Measurements from ENCODE around the gene ATOSA. TPM values are rescaled to one million over a fixed set of nuclear protein-coding genes. Genes with fewer than 3 reads are reported as not detected.

ATOSA gene
- polyA plus RNA-seq, 1 experiment = 23.9 TPM

- Histone ChIP-seq H3K27ac (ENCODE audit: low read depth, low read length) (no peak overlapping the region), H3K4me3 (ENCODE audit: low read depth, low read length) (no peak overlapping the region), H3K27me3 (ENCODE audit: control insufficient read depth, insufficient read depth, low read length) (peaks cover 15% of the 10 kb centered on the region), H3K9me3 (ENCODE audit: control insufficient read depth, insufficient read depth, low read length) (no peaks in the 10 kb centered on the region)
- ChIA-PET POLR2A (no interaction called here), CTCF (no interaction called here)
- no peak for DNase-seq (ENCODE audit: low read depth, low spot score)
- no peak for TF ChIP-seq CTCF (IDR thresholded peaks at IDR 0.05; ENCODE audit: low read depth, low read length)
Observed at GRCh38 chr15:52702390-52702789, 23.2 kb upstream of the ATOSA start.

- H3K9me3 ChIP-seq (ENCODE audit: control insufficient read depth, insufficient read depth, low read length) = no peaks in the 10 kb centered on the region
- peaks cover 5% of the 10 kb centered on the region for H3K27me3 ChIP-seq (ENCODE audit: control insufficient read depth, insufficient read depth, low read length)
- DNase-seq (ENCODE audit: low read depth, low spot score) = no peak
- ChIA-PET CTCF (interaction anchor here (0.5 to 1.5 kb wide), 2 partner anchors 19 to 36 kb away, joined by 4 to 6 read pairs; no protein-coding TSS in a partner anchor), POLR2A (no interaction called here)
- H3K27ac ChIP-seq (ENCODE audit: low read depth, low read length) = no peak overlapping the region
- H3K4me3 ChIP-seq (ENCODE audit: low read depth, low read length) = no peak overlapping the region
- TF ChIP-seq CTCF (IDR thresholded peaks at IDR 0.05; ENCODE audit: low read depth, low read length) = no peak
Observed at GRCh38 chr15:52699457-52699856, 20.3 kb upstream of the ATOSA start.

- no peak for DNase-seq (ENCODE audit: low read depth, low spot score)
- H3K4me3 ChIP-seq (ENCODE audit: low read depth, low read length) = no peak overlapping the region
- no peaks in the 10 kb centered on the region for H3K9me3 ChIP-seq (ENCODE audit: control insufficient read depth, insufficient read depth, low read length)
- no peak for TF ChIP-seq CTCF (IDR thresholded peaks at IDR 0.05; ENCODE audit: low read depth, low read length)
- H3K27me3 ChIP-seq (ENCODE audit: control insufficient read depth, insufficient read depth, low read length) = peaks cover 5% of the 10 kb centered on the region
- no peak overlapping the region for H3K27ac ChIP-seq (ENCODE audit: low read depth, low read length)
- CTCF ChIA-PET = interaction anchor here (1.1 kb wide), 1 partner anchor 37 kb away, joined by 4 read pairs; no protein-coding TSS in a partner anchor
- POLR2A ChIA-PET = no interaction called here
Observed at GRCh38 chr15:52698514-52698913, 19.3 kb upstream of the ATOSA start.

GRCh38 chr15:52697051-52697450 lies 17.9 kb upstream of the ATOSA start:
- Histone ChIP-seq H3K27ac (ENCODE audit: low read depth, low read length) (no peak overlapping the region), H3K9me3 (ENCODE audit: control insufficient read depth, insufficient read depth, low read length) (no peaks in the 10 kb centered on the region), H3K4me3 (ENCODE audit: low read depth, low read length) (no peak overlapping the region), H3K27me3 (ENCODE audit: control insufficient read depth, insufficient read depth, low read length) (peaks cover 5% of the 10 kb centered on the region)
- DNase-seq (ENCODE audit: low read depth, low spot score) = no peak
- no peak for TF ChIP-seq CTCF (IDR thresholded peaks at IDR 0.05; ENCODE audit: low read depth, low read length)
- ChIA-PET POLR2A (no interaction called here), CTCF (no interaction called here)

GRCh38 chr15:52695154-52695553 lies 16.0 kb upstream of the ATOSA start:
- TF ChIP-seq CTCF (IDR thresholded peaks at IDR 0.05; ENCODE audit: low read depth, low read length) = no peak
- CTCF ChIA-PET = interaction anchor here (0.6 kb wide), 1 partner anchor 561 kb away, joined by 3 read pairs; no protein-coding TSS in a partner anchor

More at GRCh38 chr15:52695154-52695553, 16.0 kb upstream of the ATOSA start:
- Histone ChIP-seq H3K4me3 (ENCODE audit: low read depth, low read length) (no peak overlapping the region), H3K27ac (ENCODE audit: low read depth, low read length) (no peak overlapping the region), H3K9me3 (ENCODE audit: control insufficient read depth, insufficient read depth, low read length) (no peaks in the 10 kb centered on the region), H3K27me3 (ENCODE audit: control insufficient read depth, insufficient read depth, low read length) (peaks cover 2% of the 10 kb centered on the region)
- POLR2A ChIA-PET = no interaction called here
- no peak for DNase-seq (ENCODE audit: low read depth, low spot score)
